ENCODE measurements around the gene ITGB3. TPM values are rescaled to one million over a fixed set of nuclear protein-coding genes. Genes with fewer than 3 reads are reported as not detected.

The ITGB3 gene
- total RNA-seq, 2 donors from 2014 or later, result 32.1 to 53.5 TPM

Other genes with a start within 250 kb of the ITGB3 start
- gene CDC27, start 64.5 kb upstream of the ITGB3 start, total RNA-seq, result 100 to 1,000 TPM in 1 of 2 donors, 10 to 100 TPM in 1; 82.7 to 103 TPM
- gene MYL4, start 44.5 kb upstream of the ITGB3 start, total RNA-seq, result 1 to 10 TPM; 2.0 to 2.8 TPM
- 10 to 100 TPM in 1 of 2 donors, 1 to 10 TPM in 1; 6.5 to 12.2 TPM for gene EFCAB13, start 70.1 kb downstream of the ITGB3 start, total RNA-seq

Data from posterior vena cava (tissue), 2 donors.